Spleen (tissue), 11 donors: ENCODE data around the gene SEC22B. TPM values are rescaled to one million over a fixed set of nuclear protein-coding genes. Genes with fewer than 3 reads are reported as not detected.
"Not testable (repeated sequence)": the region's sequence is repeated elsewhere in the genome, so short reads cannot be mapped to it uniquely, and the experiment has no call there.

Experiments
- DNase-seq: peaks from one replicate; pipeline ENCODE4 v3.0.0-alpha.2; 2020
- H3K27ac ChIP-seq, 8 donors: fragments of 200-600 bp; sonication (generic) in 7 of 8; 1 replicate in 4 of 8; 2 replicates in 4 of 8; pipeline versions ENCODE4 v1.5.0 to v1.8.0; 2016 to 2021; ENCODE audit warnings: inconsistent platforms in 4 of 8, mild to moderate bottlenecking in 4 of 8, moderate library complexity in 1 of 8
- H3K27me3 ChIP-seq, 7 donors: fragments of 200-600 bp; sonication (generic) in 6 of 7; replicated peaks in 1 of 7; 1 replicate in 4 of 7; 2 replicates in 3 of 7; pipeline versions ENCODE4 v1.5.0 to v1.8.0; 2016 to 2021; ENCODE audit warnings: inconsistent platforms in 3 of 7, mild to moderate bottlenecking in 1 of 7
- H3K36me3 ChIP-seq, 6 donors: fragments of 200-600 bp; sonication (generic) in 5 of 6; 1 replicate in 4 of 6; 2 replicates in 2 of 6; pipeline versions ENCODE4 v1.5.0 to v1.8.0; 2016 to 2021; ENCODE audit warnings: inconsistent platforms in 2 of 6
- H3K4me1 ChIP-seq, 6 donors: fragments of 200-600 bp; sonication (generic) in 5 of 6; 1 replicate in 3 of 6; 2 replicates in 3 of 6; pipeline versions ENCODE4 v1.5.0 to v1.8.0; 2016 to 2021; ENCODE audit warnings: inconsistent platforms in 3 of 6
- H3K4me3 ChIP-seq, 8 donors: fragments of 200-600 bp; sonication (generic) in 7 of 8; 1 replicate in 4 of 8; 2 replicates in 4 of 8; pipeline versions ENCODE4 v1.5.0 to v1.8.0; 2016 to 2021; ENCODE audit warnings: inconsistent platforms in 4 of 8, mild to moderate bottlenecking in 4 of 8, moderate library complexity in 2 of 8
- H3K9me3 ChIP-seq, 8 donors: fragments of 200-600 bp; sonication (generic) in 7 of 8; 1 replicate in 4 of 8; 2 replicates in 4 of 8; pipeline versions ENCODE4 v1.5.0 to v1.8.0; 2016 to 2021; ENCODE audit warnings: inconsistent platforms in 4 of 8
- POLR2A ChIP-seq, 3 donors: fragments of 450-650 bp; IDR thresholded peaks; one replicate each; pipeline ENCODE4 v1.5.1; 2017; ENCODE audit warnings: antibody characterized with exemption in 3 of 3, mild to moderate bottlenecking in 1 of 3
- POLR2AphosphoS5 ChIP-seq, 3 donors: sonication (generic); formaldehyde crosslinking; IDR thresholded peaks; one replicate each; pipeline ENCODE4 v1.5.1; 2017; ENCODE audit warnings: antibody characterized with exemption in 3 of 3
- WGBS, 5 donors: extraction: QIAGEN DNeasy Blood & Tissue Kit in 3 of 5; methylation state at CpG; one replicate each; pipeline versions ENCODE4 v1.1.5 to v1.1.7; 2013 to 2018; 5-methylcytosine and 5-hydroxymethylcytosine counted together
- intact Hi-C: fragments of 100-400 bp; cut with DNase I; formaldehyde crosslinking; loops from one replicate; pipeline ENCODE4 v1.15.0; 2023; ENCODE audit warnings: low total_unique reads
- polyA plus RNA-seq, 3 donors: library from polyadenylated mRNA; stranded (reverse); fragments of 200-250 nt; gene quantifications; one replicate each; pipeline ENCODE4 v1.2.1, GENCODE V29; 2013
- total RNA-seq, 7 donors: library from RNA; depleted of rRNA in 3 of 7; stranded (reverse); fragments of >200 nt in 3 of 7; fragmentation: NEBNext Ultra II Directional in 4 of 7; extraction: Animal tissue kit (Norgen Biotek cat#: 25700) in 4 of 7; gene quantifications; one replicate each; pipeline versions ENCODE4 v1.1.0 to v1.2.1, GENCODE V29; 2016 to 2021
- TF ChIP-seq, protein P1 (sequence below), 11 experiments: fragments of 200-600 bp in 7 of 11; fragments of 450-650 bp in 4 of 11; sonication (generic) in 4 of 11; IDR thresholded peaks in 8 of 11; conservative IDR thresholded peaks in 3 of 11; 1 replicate in 7 of 11; 2 replicates in 4 of 11; pipeline versions ENCODE4 v1.4.0 to v1.8.0; 2016 to 2021; ENCODE audit warnings: antibody characterized with exemption in 11 of 11, inconsistent platforms in 4 of 11, mild to moderate bottlenecking in 1 of 11
- donor health status: healthy with polysubstance abuse.
- donor health status: DM: no; HTN: no; CAD: no; lungs with moderate emphysema.
- donor health status: DM: no; HTN: no; CAD: no.
- donor health status: Bipolar disorder and iron deficiency.
- donor health status: healthy.
- donor health status: DM: no; HTN: no; CAD: no.
- donor health status: DM: yes; HTN: yes; CAD: no.

SEC22B gene
- total and polyA plus RNA-seq, 10 donors, result 11.1 to 37.9 (median 27.8) TPM

DNA sequence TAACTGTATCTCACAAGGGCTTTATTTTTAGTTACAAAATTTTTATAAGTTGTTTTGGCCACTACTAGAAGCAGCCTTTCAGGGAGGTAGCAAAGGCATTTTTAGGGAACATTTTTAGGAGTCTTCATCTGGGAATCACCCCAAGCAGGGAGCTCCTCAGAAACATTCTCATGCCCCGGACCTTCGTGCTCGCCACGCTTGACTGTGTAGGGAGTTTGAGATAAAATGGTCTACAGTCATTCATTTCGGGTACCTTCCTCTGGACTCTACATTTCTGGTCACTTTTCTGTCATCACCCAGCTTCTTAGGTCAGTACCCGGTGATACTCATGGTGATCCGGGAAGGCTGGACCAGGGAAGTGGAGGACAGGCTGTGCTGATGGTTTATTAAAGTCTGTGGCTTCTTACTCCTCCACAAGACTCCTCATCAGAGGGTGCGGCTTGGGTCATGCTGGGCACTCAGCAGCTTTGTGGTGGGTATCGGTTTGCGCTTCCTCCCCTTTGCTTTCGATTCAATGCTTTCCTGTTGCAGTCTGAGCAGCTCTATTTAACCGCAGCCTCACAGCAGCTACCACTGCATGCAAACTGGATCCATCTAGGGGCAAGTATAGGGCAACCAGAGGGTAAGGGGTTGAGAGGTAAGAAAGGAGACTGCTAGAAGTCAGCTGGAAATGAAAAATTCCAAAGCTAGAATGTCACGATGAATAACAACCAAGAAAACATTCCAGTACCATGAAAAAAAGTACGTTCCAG lies 33.6 kb downstream of the SEC22B start:
- TF ChIP-seq POLR2AphosphoS5 (IDR thresholded peaks at IDR 0.05), result peak in 2 of 3 donors; percentile 9 to 50
- H3K36me3 ChIP-seq, H3K9me3 ChIP-seq, H3K27me3 ChIP-seq, intact Hi-C loops: not testable (repeated sequence)
- WGBS, 5 donors, result 20 to 39% (median 30%) methylated on average over 7 to 12 of the region's 14 CpGs
- peak; percentile 84 for DNase-seq
- H3K27ac ChIP-seq, result peak overlapping the region in 6 of 8 donors; percentile 31 to 70 (median 56)
- peaks cover 3 to 25% (median 20%) of the 10 kb centered on the region in 6 donors for H3K4me1 ChIP-seq
- peak overlapping the region in 1 of 8 donors; percentile 35 for H3K4me3 ChIP-seq

DNA sequence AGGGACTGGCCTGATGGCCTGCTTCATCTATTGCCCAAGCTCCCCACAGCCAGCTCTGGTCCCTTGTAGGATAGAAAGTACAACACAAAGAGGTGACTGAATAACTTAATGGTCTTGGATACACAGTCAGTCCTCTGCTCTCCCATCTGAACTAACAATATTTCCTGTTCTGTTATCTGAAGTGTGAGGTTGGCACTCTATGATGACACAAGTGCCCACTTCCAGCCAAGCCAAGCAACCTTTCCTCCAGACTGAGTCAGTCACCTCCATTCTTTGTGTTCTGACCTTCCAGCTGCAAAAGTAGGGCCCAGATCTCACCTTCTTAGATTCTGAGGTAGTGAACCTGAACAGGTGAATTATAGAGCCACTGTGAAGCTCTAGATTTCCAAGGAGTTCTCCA lies 34.5 kb downstream of the SEC22B start:
- H3K4me3 ChIP-seq, H3K9me3 ChIP-seq, H3K27me3 ChIP-seq, intact Hi-C loops, H3K36me3 ChIP-seq, DNase-seq: not testable (repeated sequence)
- Histone ChIP-seq H3K27ac (peak overlapping the region in 1 of 8 donors; percentile 70), H3K4me1 (peaks cover 3 to 25% (median 20%) of the 10 kb centered on the region in 6 donors)

DNA sequence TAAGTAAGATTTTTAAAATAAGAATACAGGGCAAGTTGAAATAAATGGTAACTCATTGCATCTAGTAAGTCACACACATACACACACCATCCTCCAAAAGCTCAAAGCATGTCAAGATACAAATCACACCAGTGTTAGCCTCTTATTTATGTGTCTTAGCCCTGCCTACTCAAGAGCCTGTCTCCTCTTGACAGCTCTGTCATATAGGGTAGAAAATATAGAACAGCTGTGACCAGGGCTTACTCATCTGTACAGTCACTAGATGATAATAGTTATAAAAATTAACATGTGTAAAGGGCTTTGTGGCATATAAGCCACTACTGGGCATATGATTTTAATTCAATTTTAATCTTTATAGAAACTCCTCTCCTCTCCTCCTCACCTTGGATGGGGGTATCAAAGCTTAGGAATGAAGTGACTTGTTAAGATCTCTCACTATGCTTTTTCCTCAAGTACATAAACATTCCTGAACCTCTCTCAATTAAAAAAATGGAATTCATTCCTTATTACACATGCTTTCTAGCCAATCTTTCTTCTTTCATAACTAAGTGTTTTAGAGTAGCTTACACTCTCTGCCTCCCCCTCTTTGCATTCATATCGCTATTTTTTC lies 35.6 kb downstream of the SEC22B start:
- H3K27me3 ChIP-seq, H3K36me3 ChIP-seq, intact Hi-C loops, DNase-seq, H3K27ac ChIP-seq, H3K4me3 ChIP-seq, H3K9me3 ChIP-seq: not testable (repeated sequence)
- H3K4me1 ChIP-seq, result peaks cover 3 to 25% (median 20%) of the 10 kb centered on the region in 6 donors
- WGBS, 5 donors, result 78 to 89% (median 85%) methylated on average over 1 of the region's 1 CpG; no CpG with 5 or more reads in 2 of the 5 donors

DNA sequence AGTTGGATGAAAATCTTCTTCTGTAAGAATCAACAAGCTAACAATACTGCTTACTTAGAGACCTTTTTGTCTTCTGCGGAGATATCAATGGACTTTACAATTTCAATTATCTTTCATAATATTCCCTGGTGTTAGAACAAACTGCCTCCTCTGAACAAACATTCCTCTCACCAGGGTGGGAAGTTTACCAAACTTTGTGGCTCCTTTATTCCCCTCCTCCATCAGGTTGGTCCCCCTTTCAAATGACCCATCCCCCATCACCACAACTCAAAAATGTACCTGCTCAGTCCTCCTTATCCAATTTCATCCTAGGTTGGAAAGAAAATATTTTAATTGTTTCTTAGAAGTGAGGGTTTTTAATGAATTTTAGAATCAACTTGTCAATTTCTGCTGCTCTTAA lies 40.2 kb downstream of the SEC22B start:
- peaks cover 0 to 13% (median 7%) of the 10 kb centered on the region in 6 donors for H3K4me1 ChIP-seq
- DNase-seq, H3K27ac ChIP-seq, H3K9me3 ChIP-seq, H3K36me3 ChIP-seq, H3K27me3 ChIP-seq, H3K4me3 ChIP-seq, intact Hi-C loops: not testable (repeated sequence)
- 69 to 91% (median 84%) methylated on average over 1 of the region's 1 CpG for WGBS, 5 donors

DNA sequence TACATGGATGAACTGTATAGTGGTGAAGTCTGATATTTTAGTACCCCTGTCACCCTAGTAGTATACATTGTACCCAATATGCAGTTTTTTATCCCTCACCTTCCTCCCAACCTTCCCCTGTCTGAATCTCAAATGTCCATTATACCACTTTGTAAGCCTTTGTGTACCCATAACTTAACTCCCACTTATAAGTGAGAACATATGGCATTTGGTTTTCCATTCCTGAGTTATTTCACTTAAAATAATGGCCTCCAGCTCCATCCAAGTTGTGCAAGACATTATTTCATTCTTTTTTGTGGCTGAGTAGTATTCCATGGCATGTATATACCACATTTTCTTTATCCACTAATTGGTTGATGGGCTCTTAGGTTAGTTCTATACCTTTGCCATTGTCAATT lies 42.4 kb downstream of the SEC22B start:
- H3K36me3 ChIP-seq, H3K4me3 ChIP-seq, H3K27ac ChIP-seq, H3K9me3 ChIP-seq, H3K27me3 ChIP-seq, DNase-seq, intact Hi-C loops: not testable (repeated sequence)
- H3K4me1 ChIP-seq, result peaks cover 0 to 16% (median 7%) of the 10 kb centered on the region in 6 donors

DNA sequence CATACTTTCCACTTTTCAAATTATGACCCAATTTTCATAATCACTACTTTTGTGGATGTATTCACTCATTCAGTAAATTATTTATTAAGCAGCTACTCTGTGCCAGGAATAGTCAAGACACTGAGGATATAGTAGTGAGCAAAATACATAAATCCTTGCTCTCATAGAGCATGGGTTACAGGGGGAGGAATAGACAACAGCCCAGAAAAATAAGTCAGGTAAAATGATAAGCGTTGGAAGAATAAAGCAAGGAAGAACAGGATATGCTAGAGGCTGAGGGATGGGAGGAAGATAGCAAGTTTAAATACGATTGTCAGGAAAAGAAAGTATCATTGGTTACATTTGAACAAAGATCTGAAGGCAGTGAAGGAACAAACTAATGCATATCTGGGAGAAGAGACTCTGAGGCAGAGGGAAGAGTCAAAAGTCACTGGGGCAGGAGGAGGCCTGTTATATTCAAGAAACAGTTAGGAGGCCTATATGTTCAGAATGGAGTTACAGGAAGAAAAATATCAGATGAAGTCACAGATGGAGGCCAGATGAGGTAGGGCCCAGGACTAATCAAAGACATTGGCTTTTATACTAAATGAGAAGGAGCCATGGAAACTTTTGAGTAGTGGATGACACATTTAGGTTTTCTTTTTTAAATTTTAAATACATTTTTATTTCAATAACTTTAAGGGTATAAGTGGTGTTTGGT lies 42.9 kb downstream of the SEC22B start:
- H3K27ac ChIP-seq, result peak overlapping the region in 1 of 8 donors; percentile 3
- 89 to 97% (median 90%) methylated on average over 2 of the region's 2 CpGs for WGBS, 5 donors
- TF ChIP-seq POLR2AphosphoS5 (IDR thresholded peaks at IDR 0.05) (no peak), POLR2A (IDR thresholded peaks at IDR 0.05) (no peak)
- TF ChIP-seq, protein P1, sequence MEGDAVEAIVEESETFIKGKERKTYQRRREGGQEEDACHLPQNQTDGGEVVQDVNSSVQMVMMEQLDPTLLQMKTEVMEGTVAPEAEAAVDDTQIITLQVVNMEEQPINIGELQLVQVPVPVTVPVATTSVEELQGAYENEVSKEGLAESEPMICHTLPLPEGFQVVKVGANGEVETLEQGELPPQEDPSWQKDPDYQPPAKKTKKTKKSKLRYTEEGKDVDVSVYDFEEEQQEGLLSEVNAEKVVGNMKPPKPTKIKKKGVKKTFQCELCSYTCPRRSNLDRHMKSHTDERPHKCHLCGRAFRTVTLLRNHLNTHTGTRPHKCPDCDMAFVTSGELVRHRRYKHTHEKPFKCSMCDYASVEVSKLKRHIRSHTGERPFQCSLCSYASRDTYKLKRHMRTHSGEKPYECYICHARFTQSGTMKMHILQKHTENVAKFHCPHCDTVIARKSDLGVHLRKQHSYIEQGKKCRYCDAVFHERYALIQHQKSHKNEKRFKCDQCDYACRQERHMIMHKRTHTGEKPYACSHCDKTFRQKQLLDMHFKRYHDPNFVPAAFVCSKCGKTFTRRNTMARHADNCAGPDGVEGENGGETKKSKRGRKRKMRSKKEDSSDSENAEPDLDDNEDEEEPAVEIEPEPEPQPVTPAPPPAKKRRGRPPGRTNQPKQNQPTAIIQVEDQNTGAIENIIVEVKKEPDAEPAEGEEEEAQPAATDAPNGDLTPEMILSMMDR (IDR thresholded peaks at IDR 0.05 in 8 of 11, conservative IDR thresholded peaks at IDR 0.05 in 3 of 11), result no peak

DNA sequence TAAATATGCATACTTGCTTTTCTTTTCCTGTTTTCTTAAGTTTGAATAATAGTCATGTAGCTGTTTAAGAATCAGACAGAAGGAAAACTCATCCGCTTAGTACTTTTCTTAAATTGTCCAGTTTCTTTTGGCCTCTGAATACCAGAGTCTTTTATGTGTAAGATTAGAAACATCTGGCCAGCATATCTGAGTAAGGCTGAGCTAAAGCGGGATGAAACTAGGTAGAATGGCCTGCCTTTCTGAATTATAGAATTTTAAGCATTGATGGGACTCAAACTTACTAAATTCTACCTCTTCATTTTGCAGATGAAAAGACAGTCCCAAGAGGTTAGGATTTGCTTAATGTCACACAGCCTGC lies 43.9 kb downstream of the SEC22B start:
- peaks cover 0 to 16% (median 7%) of the 10 kb centered on the region in 6 donors for H3K4me1 ChIP-seq
- H3K4me3 ChIP-seq, intact Hi-C loops, H3K9me3 ChIP-seq, H3K27me3 ChIP-seq, H3K36me3 ChIP-seq, DNase-seq: not testable (repeated sequence)
- peak overlapping the region in 5 of 8 donors; percentile 44 to 67 (median 60) for H3K27ac ChIP-seq
- WGBS, 5 donors, result 78 to 92% (median 84%) methylated on average over 2 of the region's 2 CpGs

More for the DNA sequence above, 42.9 kb downstream of the SEC22B start:
- Histone ChIP-seq H3K27me3 (no peaks in the 10 kb centered on the region), H3K4me3 (no peak overlapping the region), H3K4me1 (peaks cover 0 to 16% (median 7%) of the 10 kb centered on the region in 6 donors), H3K9me3 (no peaks in the 10 kb centered on the region), H3K36me3 (no peaks in the 10 kb centered on the region)
- DNase-seq, result no peak
- intact Hi-C loops, result no loop called here

DNA sequence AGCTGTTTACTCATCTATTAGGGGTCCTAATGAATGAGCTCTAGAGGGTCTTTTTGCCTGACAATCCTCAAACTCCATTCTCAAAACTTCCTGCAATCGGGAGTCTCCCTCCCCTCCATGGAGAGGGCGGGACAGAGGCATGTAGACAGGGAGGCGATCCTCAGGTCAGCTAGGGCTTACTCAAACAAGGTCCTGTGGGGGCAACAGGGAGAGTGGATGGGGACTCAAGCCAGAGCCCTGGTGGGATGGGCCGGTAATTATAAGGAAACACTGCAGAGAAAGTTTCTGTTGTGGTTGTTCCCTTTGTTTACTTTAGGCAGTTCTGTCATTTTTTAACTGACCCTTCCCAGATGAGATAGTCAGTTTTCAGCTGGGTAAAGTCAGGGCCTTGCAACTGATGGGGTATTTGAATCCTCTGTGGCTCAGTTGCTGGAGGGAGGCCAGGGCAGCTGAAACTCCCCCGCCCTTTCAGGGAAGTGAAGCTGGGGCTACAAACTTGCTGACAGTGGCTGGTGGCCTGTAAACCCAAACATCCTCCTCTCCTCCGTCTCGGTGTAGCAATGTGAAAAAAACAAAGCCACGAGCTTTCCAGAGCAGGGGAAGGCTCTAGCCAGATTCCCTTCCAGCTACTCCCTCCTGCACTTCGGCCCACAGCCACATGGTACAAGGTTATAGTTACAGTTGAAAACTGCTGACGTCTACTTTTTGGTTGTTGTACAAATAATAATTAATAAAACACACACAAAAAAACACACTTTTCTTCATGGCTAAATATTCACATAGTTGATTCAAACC lies 44.5 kb downstream of the SEC22B start:
- peaks cover 0 to 16% (median 7%) of the 10 kb centered on the region in 6 donors for H3K4me1 ChIP-seq
- H3K9me3 ChIP-seq, intact Hi-C loops, H3K27me3 ChIP-seq, H3K36me3 ChIP-seq, H3K4me3 ChIP-seq: not testable (repeated sequence)
- WGBS, 5 donors, result 24 to 42% (median 30%) methylated on average over 6 to 8 of the region's 10 CpGs
- DNase-seq, result peak; percentile 80
- peak overlapping the region in 5 of 8 donors; percentile 44 to 67 (median 60) for H3K27ac ChIP-seq

DNA sequence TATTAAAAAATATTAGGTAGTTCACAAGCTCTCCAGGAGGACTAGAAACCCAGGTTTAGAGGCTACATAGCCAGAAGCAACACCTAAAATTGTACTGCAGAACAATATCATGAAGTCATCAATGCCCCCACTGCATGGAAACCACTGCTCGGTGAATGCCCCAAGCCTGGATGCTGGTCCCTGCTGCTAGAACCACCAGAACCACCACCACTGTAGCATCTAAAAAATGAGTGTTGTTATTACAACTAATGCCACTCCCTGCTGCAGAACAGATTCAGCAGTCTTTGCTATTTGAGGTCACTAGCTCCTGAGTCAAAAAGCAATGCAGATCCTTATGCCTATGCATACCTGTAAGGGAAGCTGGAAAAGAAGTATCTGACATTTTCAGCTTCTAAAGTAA lies 48.4 kb downstream of the SEC22B start:
- DNase-seq, H3K36me3 ChIP-seq, H3K27ac ChIP-seq, intact Hi-C loops, H3K9me3 ChIP-seq, H3K4me3 ChIP-seq, H3K27me3 ChIP-seq: not testable (repeated sequence)
- H3K4me1 ChIP-seq, result peaks cover 0 to 31% (median 19%) of the 10 kb centered on the region in 6 donors
- 73 to 100% (median 91%) methylated on average over 1 of the region's 1 CpG; no CpG with 5 or more reads in 1 of the 5 donors for WGBS, 5 donors
